Stimulated activated CD4-positive, alpha-beta T cell treated with anti-CD3 and anti-CD28 coated beads, Interleukin-4, amount 100 ng/mL, for 4 hours (primary cell): ENCODE measurements around the gene TTC28.

Experiments
- DNase-seq, 2 experiments: peaks; one replicate each; pipeline ENCODE4 v3.0.0-alpha.2; 2020

The TTC28 gene

DNA sequence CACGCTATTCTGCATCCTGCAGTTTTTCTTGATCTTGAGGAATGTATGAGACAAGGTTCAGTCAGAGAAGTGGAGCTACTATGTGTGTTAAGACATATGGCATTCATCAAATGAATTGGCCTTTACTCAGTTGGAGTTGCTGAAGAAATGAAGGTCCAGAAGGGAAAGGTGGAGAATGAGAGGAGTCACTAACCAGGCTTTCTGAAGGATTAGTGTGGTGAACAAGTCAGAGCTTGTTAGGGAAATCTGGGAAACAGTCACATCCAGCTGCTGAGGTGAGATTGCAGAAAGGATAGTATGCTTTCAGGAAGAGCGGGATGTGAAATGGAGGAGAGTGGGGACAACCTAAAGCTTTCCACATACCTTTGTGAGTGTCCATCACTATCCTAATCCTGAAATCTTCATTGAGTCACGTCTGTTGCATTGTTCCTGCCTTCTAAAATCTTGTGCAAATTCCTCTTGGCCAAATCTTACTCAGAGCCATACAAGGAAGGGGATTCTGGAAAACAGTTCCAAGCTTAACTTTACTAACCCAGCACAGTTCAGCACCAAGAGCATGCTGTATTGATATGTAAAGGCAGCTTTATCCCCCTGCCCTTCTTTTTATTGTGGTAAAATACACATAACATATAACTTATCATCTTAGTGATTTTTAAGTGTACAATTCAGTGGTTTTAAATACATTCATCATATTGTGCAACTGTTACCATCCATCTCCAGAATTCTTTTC lies 749.1 kb downstream of the TTC28 start:
- no peak for DNase-seq
